Choroid plexus epithelial cell (primary cell): Measurements from ENCODE around the gene TMEM150A.

Source experiments
- DNase-seq: peaks from one replicate; pipeline ENCODE4 v3.0.0-alpha.2; 2010; ENCODE audit warnings: low read depth
- H3K4me3 ChIP-seq: 2 replicates; pipeline ENCODE4 v1.5.1; 2011; ENCODE audit warnings: low read depth, mild to moderate bottlenecking, control low read depth, low read length, moderate library complexity
- TF ChIP-seq, protein P1 (sequence below): conservative IDR thresholded peaks from 2 replicates; pipeline ENCODE4 v1.5.1; 2011; ENCODE audit warnings: low read depth, mild to moderate bottlenecking, control low read depth, inconsistent platforms, low read length, moderate library complexity

The TMEM150A gene

DNA sequence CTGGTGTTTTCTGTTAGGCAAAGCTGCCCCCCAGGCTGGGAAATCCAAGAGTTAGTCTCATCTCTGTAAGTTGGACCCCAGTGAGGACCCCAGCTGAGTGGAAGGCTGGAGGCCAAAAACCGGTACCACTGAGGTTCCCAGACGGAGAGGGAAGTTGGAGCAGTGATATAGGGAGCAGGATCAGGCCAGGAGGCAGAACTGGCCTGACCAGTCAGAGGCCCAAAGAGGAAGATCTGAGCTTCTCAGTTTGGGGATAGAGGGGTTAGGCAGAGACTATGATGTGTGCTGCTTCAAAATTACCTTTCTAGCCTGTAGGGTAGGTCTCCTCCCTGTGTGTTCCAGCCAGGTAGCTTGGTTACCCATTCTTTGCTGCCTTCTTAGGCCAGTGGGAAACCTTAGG is 11.5 kb downstream of the TMEM150A start:
- H3K4me3 ChIP-seq: no peak overlapping the region
- TF ChIP-seq, protein P1, sequence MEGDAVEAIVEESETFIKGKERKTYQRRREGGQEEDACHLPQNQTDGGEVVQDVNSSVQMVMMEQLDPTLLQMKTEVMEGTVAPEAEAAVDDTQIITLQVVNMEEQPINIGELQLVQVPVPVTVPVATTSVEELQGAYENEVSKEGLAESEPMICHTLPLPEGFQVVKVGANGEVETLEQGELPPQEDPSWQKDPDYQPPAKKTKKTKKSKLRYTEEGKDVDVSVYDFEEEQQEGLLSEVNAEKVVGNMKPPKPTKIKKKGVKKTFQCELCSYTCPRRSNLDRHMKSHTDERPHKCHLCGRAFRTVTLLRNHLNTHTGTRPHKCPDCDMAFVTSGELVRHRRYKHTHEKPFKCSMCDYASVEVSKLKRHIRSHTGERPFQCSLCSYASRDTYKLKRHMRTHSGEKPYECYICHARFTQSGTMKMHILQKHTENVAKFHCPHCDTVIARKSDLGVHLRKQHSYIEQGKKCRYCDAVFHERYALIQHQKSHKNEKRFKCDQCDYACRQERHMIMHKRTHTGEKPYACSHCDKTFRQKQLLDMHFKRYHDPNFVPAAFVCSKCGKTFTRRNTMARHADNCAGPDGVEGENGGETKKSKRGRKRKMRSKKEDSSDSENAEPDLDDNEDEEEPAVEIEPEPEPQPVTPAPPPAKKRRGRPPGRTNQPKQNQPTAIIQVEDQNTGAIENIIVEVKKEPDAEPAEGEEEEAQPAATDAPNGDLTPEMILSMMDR: no peak
- no peak for DNase-seq

DNA sequence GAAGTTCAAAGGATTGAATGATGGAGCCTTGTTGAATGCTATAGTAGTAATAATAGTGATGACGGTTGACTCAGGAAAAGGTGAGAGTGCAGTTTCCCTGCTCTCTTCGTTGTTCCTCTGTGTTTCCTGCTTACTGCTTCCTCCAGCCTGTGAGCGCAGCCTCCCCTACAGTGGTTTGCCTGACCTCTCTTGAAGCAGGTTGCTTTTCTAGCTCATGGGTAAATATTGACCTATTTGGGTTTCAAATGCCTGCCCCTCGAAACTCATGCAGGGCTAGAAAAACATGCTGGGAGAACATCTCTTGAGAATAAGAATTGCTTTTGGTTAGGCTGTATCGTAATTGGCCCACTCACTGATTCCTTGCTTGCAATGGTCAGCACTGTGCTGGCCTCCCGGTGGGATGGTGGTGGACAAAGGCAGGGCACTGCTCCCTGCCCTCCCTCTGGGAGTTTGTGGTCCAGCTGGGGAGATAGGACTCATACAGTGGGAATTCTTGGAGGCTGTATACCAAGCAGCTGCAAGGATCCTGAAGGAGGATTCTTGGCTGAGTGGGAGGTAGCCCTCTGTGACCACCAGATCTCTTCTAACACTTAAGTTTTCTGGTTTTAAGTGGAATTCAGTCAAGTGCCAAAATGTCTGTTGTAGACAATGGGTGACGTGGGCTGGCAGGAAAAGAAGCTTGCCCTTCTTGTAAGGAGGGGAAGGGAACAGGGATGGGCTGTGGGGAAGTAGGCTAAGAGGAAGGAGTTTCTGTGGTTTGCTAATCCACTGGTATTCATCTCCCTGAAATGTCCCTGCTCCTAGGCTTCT is 12.3 kb downstream of the TMEM150A start:
- H3K4me3 ChIP-seq: no peak overlapping the region
- DNase-seq: peak; percentile 92
- TF ChIP-seq, protein P1: no peak

DNA sequence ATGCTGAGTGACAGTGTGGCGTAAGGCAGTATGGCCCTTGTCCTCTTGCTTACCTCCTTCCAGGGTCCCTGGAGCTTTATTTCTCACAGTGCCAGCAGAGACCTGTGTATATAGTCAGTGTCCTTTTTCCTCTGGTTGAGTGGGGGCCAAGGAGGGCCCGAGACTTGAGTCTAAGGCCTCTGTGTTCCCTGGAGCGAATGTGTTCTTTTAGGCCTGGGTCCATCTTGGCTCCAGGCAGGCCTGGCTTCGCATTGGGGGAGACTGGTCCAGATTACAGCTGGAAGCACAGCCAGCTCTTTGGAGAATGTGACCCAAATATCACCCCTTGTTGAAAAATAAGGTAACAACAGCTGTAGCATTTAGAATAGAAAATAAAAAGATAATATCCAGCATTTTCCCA is 13.3 kb downstream of the TMEM150A start:
- H3K4me3 ChIP-seq: no peak overlapping the region
- DNase-seq: no peak

DNA sequence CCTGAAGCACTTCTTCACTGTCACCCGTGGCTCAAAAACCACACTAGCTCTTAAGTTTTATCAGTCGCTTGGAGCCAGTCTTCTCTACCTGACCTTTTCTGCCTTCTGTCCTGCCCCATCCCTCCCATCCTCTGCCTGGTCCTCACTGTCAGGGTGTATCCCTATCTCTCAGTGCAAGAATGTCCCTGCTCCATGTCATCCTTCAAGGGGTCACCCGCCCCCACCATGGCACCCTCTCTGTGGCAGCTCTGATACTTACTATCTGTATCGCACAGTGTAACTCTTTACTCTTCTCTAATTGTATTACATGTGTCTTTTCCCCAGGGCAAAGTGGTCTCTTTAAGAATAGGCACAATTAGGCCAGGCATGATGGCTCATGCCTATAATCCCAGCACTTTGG is 13.9 kb downstream of the TMEM150A start:
- TF ChIP-seq, protein P1: no peak
- H3K4me3 ChIP-seq: no peak overlapping the region
- DNase-seq: no peak

More for the DNA sequence above, 13.3 kb downstream of the TMEM150A start:
- TF ChIP-seq, protein P1: no peak

DNA sequence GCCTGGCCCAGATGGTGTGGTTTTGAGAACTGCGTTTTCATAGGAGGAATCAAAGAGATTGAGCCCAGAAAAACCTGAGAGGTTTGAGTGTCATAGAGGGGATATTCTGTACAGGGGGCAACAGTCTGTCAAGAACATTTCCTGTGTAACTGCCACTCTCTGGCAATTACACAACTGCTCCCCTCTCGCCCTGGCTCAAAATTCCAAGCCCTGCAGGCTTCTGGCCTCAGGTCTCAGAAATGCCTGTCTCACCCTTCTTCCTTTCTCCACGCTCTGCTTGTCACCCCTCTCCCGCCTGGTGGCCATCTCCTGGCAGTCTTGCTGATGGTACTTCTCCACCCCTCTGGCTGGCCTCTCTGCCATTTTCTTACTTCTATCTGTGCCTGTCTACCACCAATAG is 14.3 kb downstream of the TMEM150A start:
- TF ChIP-seq, protein P1: no peak
- no peak overlapping the region for H3K4me3 ChIP-seq
- DNase-seq: no peak

DNA sequence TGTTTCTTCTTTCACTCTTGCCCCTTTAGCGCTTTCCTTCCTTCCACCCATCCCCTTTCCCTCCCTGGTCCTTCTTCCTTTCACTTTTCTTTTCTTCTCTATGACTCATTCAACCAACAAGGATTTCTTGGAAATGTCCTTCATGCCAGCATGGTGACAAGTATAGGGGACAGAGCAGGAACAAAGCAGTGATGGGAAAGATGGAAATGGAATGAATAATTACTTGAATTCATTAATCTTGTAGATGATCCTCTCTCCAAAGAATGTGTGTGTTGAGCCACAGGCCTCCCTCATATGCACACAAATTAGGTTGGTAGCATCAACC is 16.8 kb downstream of the TMEM150A start:
- H3K4me3 ChIP-seq: no peak overlapping the region
- TF ChIP-seq, protein P1: no peak
- no peak for DNase-seq
